Ishikawa (cell line): ENCODE measurements around the gene R3HDM1.

ENCODE experiments used
- CEBPB ChIP-seq: IDR thresholded peaks from 2 replicates; pipeline ENCODE4 v1.6.1; 2012
- CREB1 ChIP-seq: IDR thresholded peaks from 2 replicates; pipeline ENCODE4 v1.6.1; 2012; ENCODE audit warnings: low read depth
- EGR1 ChIP-seq: IDR thresholded peaks from 2 replicates; pipeline ENCODE4 v1.6.1; 2012
- EP300 ChIP-seq: IDR thresholded peaks from 2 replicates; pipeline ENCODE4 v1.6.1; 2012; ENCODE audit warnings: borderline replicate concordance
- FOXM1 ChIP-seq: IDR thresholded peaks from 2 replicates; pipeline ENCODE4 v1.6.1; 2012; ENCODE audit warnings: low read depth, borderline replicate concordance
- MAX ChIP-seq: IDR thresholded peaks from 2 replicates; pipeline ENCODE4 v1.6.1; 2012
- NFIC ChIP-seq: IDR thresholded peaks from 2 replicates; pipeline ENCODE4 v1.6.1; 2012
- RAD21 ChIP-seq: IDR thresholded peaks from 2 replicates; pipeline ENCODE4 v1.6.1; 2012; ENCODE audit warnings: low read depth
- REST ChIP-seq: IDR thresholded peaks from 2 replicates; pipeline ENCODE4 v1.6.1; 2012; ENCODE audit warnings: low read depth, mild to moderate bottlenecking
- TAF1 ChIP-seq: IDR thresholded peaks from 2 replicates; pipeline ENCODE4 v1.6.1; 2012; ENCODE audit warnings: low read depth, mild to moderate bottlenecking
- TCF12 ChIP-seq: IDR thresholded peaks from 2 replicates; pipeline ENCODE4 v1.6.1; 2012; ENCODE audit warnings: low read depth
- TEAD4 ChIP-seq: IDR thresholded peaks from 2 replicates; pipeline ENCODE4 v1.6.1; 2012
- YY1 ChIP-seq: IDR thresholded peaks from 2 replicates; pipeline ENCODE4 v1.6.1; 2012; ENCODE audit warnings: low read depth
- ZBTB7A ChIP-seq: IDR thresholded peaks from 2 replicates; pipeline ENCODE4 v1.6.1; 2012; ENCODE audit warnings: low read depth
- TF ChIP-seq, protein P1 (sequence below): IDR thresholded peaks from 2 replicates; pipeline ENCODE4 v1.6.1; 2012

The R3HDM1 gene

DNA sequence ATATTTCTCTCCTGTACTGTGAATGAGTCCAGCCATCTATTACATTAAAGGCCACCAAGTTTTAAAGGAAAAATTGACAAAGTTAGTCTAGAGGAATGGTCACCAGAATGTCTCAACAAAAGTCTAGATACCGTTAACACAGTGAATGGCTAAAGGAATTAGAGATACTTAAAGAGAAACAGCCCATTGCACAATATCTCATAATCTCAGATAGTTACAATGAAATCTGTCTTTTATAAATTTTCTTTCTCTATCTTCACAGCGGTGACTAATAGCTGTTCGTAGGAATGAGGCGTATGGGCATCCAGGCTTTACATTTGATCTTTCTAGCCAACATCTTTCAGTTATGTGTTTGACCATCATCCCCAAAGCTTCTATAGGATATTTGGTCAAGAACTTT, 30.6 kb downstream of the R3HDM1 start:
- TF ChIP-seq CREB1, result no peak
- TF ChIP-seq YY1, result no peak
- TF ChIP-seq TCF12, result no peak
- TF ChIP-seq, protein P1, sequence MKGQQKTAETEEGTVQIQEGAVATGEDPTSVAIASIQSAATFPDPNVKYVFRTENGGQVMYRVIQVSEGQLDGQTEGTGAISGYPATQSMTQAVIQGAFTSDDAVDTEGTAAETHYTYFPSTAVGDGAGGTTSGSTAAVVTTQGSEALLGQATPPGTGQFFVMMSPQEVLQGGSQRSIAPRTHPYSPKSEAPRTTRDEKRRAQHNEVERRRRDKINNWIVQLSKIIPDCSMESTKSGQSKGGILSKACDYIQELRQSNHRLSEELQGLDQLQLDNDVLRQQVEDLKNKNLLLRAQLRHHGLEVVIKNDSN, result no peak
- no peak for TF ChIP-seq FOXM1
- no peak for TF ChIP-seq CEBPB
- TF ChIP-seq EGR1, result no peak
- TF ChIP-seq RAD21, result no peak
- no peak for TF ChIP-seq REST
- no peak for TF ChIP-seq MAX
- TF ChIP-seq NFIC, result no peak
- TF ChIP-seq EP300, result no peak
- TF ChIP-seq TAF1, result no peak
- no peak for TF ChIP-seq ZBTB7A

- no peak for TF ChIP-seq ZBTB7A
- TF ChIP-seq, protein P1, result no peak
- TF ChIP-seq YY1, result no peak
- TF ChIP-seq REST, result no peak
- no peak for TF ChIP-seq FOXM1
- no peak for TF ChIP-seq EGR1
- no peak for TF ChIP-seq TCF12
- no peak for TF ChIP-seq TAF1
- TF ChIP-seq TEAD4, result no peak
- TF ChIP-seq CEBPB, result no peak
- TF ChIP-seq MAX, result no peak
- TF ChIP-seq CREB1, result no peak
- no peak for TF ChIP-seq NFIC
- TF ChIP-seq RAD21, result no peak
- TF ChIP-seq EP300, result no peak
These were observed 32.5 kb downstream of the R3HDM1 start for GRCh38 chr2:135563793-135564192.

- TF ChIP-seq ZBTB7A, result no peak
- no peak for TF ChIP-seq TEAD4
- no peak for TF ChIP-seq YY1
- no peak for TF ChIP-seq TCF12
- TF ChIP-seq CEBPB, result no peak
- no peak for TF ChIP-seq TAF1
- TF ChIP-seq MAX, result no peak
- TF ChIP-seq REST, result no peak
- TF ChIP-seq CREB1, result no peak
- TF ChIP-seq FOXM1, result no peak
- no peak for TF ChIP-seq EGR1
- no peak for TF ChIP-seq RAD21
- TF ChIP-seq, protein P1, result no peak
- TF ChIP-seq NFIC, result no peak
These were observed 39.6 kb downstream of the R3HDM1 start for GRCh38 chr2:135570884-135571283.

GRCh38 chr2:135573620-135574019, 42.3 kb downstream of the R3HDM1 start:
- TF ChIP-seq TEAD4, result no peak
- no peak for TF ChIP-seq REST
- TF ChIP-seq NFIC, result no peak
- TF ChIP-seq ZBTB7A, result no peak
- TF ChIP-seq, protein P1, result no peak
- no peak for TF ChIP-seq CREB1
- no peak for TF ChIP-seq CEBPB
- no peak for TF ChIP-seq RAD21
- no peak for TF ChIP-seq YY1
- TF ChIP-seq TAF1, result no peak
- no peak for TF ChIP-seq EP300
- TF ChIP-seq TCF12, result no peak
- TF ChIP-seq EGR1, result no peak
- no peak for TF ChIP-seq MAX
- no peak for TF ChIP-seq FOXM1
